IPS-NIHi7 (cell line): Measurements from ENCODE around the gene CHD9.

Experiments
- DNase-seq: peaks from one replicate; pipeline ENCODE4 v3.0.0; 2012; ENCODE audit warnings: mixed read lengths; ENCODE audit errors: extremely low spot score

CHD9 gene

DNA sequence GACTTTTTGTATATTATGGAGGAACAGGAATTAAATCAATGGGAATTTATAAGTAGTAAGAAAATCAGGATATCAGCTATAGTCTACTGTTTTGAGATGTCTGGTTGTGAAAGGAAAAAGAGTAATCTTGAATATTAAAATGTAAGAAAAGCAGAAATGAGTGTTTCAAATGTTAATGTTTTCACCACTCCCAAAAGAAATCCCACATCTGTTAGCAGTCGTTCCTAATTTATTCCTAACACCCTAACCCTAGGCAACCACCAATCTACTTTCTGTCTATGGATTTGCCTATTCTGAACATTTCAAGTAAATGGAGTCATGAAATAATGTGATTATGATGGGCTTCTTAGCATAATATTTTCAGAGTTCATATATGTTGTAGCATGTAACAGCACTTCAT lies 133.0 kb downstream of the CHD9 start:
- DNase-seq: no peak

DNA sequence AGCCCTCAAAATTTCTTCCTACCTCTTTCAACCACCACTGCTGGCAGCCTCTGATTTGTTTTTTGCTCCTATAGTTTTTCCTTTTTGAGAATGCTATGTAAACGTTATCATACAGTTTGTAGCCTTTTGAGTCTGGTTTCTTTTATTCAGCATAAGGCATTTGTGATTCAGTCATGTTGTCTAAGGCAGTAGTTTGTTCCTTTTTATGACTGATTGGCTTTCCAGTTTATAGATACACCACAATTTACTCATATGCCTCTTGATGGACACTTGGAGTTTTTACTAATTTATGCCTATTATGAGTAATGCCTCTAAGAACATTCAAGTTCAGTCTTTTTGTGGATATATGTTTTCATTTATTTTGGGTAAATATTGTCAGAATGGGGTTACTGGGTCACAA lies 136.6 kb downstream of the CHD9 start:
- DNase-seq: no peak

DNA sequence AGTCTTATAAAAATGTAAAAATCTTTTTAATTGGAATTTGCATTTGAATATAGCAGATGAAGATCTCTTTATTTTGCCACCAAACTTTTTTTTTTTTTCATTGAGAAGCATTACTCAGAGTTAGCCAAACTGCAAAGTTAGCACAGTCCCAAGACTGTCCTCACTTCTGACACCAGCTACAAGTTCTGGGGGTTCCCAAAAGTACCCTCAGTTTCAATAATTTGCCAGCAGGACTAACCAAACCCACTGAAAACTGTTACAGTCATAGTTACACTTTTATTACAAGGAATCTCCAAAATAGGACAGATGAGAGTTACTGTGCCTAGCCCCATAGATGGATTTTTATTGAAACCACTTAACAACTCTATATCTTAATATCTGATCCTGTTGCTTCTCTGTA lies 144.1 kb downstream of the CHD9 start:
- no peak for DNase-seq

DNA sequence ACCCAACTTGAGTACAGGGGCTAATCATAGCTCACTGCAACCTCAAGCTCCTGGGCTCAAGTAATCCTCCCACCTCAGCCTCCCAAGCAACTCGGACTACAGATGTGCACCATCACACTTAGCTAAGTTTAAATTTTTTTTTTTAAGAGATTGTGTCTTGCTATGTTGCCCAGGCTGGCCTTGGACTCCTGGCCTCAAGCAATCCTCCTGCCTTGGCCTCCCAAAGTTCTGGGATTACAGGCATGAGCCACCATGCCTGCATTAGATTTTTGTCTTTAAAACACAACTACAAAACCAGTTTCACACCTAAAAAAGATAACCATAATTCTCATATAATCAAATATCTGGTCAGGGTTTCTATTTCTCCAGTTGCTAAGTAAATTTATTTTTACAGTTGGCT lies 147.1 kb downstream of the CHD9 start:
- DNase-seq: no peak

DNA sequence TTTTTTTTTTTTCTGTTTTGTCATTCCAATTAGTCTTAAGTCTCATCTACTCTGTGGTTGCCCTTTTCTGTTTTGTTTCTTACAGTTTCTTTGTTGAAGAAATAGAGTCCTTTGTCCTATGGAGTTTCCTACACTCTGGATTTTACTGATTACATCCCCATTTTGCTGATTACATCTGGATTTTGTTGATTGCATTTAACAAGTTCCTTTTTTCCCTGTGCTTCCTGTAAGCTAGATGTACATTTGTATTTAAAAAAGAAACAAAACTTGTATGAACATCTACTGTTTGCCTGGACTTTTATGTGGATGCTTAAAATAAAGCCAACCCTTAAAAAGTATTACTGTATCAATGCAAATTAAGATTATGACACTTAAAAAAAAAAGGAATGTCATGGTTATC lies 147.6 kb downstream of the CHD9 start:
- DNase-seq: no peak

DNA sequence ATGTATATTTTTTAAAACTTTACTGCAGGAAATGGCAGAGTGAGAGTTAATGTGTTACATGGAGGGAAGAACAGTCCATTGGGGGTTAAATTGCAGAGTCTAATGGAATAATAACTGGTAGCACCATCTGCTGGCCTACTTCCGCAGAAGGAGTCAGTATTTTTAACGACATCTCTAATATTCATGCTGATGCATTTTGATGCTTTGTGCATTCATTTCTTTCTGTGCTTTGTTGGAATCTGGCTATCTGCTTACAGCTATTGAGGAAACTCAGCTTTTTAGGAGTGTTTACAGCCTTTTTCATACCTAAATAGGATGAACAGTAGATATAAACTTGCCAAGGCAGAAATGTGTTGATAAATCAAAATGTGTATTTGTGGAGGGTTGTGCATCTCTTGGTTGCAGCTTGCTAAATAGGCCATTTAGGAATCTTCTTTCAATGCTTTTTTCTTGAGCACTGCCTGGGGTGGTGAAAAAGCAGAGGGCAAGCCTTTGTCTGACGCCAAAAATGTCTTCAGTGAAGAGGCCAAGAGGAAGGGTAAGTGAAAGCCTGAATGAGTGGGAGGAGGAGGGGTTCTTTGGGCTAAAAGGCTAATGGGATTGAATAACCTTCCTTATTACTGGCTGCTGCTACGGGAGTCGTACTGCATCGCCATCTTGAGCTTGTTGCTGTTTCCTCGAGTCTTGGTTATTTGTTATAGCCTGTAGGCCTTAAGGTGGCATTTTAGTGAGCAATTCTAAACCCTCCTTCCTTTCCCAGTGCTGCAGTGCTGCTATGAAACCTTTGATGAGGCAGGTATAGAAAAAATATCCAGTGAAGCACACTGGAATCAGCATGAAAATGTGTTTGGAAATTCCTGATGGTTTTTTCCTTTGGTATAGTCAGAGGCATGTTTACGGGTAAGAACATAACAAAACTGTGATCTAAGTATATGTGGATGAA lies 153.3 kb downstream of the CHD9 start:
- peak; percentile 77 for DNase-seq

DNA sequence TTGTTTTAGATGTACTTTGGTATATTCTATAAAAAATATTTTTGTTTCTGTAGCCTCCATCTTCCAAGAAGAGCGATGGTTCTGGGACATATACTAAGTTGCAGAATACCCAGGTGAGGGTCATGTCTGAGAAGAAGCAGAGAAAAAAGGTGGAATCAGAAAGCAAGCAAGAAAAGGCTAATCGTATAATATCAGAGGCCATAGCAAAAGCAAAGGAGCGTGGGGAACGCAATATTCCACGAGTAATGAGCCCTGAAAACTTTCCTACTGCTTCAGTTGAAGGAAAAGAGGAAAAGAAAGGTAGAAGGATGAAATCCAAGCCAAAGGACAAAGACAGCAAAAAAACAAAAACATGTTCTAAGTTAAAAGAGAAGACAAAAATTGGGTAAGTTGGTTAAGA lies 154.6 kb downstream of the CHD9 start:
- no peak for DNase-seq

DNA sequence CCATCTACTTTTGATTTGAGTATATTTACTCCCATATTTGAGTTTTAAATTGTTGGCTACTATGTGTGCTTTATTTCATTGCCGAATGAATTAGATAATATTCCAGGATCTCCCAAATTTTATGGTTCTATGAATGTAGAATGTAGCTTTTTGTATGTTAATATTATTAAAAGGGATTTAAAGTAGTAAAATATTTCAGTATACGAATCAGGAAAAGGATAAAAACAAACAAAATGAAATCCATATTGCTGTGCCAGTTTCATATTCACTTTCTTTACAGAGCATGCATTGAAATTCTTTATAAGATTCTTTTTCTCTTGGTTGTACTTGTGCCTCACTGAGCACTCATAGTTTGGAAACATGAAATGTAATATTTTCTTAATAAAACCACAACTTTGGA lies 155.1 kb downstream of the CHD9 start:
- DNase-seq: no peak

DNA sequence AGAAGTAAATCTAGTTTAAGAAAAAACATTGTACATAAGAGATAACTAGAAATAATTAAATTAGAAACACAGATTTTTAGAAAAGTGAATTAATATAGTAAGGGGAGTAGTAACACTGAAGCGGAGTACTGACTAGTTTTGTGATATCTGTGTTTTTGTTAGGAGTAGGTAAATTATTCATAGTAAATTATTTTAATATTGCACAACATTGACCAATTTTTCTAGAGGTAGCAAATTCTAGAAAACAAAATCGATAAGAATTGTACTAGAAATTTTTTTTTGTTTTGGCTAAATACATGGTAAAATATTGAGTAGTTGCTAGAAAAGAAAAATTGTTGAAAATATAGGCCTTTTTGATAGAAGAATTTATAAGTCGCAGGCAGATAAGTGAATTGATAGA lies 156.5 kb downstream of the CHD9 start:
- no peak for DNase-seq

DNA sequence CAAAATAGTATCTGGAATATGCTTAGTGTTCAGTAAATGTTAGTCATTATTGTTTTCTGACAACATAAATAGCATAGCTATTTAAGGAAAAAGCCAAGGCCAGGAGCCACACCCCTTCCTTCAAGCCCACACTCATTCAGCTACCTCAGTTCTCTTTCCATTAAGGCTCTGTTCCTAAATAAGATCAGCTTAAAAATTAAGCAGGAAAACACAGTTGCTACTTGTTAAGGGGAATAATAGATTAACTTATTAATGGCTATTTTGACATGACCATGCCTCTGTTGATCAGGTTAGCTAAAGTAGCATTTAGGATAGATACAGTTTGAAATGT lies 158.1 kb downstream of the CHD9 start:
- DNase-seq: no peak

DNA sequence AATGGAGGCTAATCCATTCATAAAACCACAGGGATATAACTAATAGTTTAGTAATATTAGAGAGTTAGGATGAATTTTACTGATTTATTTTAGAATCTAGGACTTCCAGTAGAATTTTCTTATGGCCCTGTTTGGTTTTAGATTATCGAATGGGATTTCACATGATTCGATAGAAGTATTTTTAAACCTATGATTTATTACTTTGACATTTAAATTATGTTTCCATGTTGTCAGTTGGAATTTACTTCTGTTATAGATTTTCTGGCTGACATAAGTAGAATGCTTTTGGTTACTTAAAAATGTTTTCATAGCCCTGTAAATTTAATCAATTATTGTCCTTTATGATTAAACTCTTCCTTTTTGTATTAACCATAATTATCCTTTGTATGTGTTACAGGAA lies 158.8 kb downstream of the CHD9 start:
- no peak for DNase-seq

DNA sequence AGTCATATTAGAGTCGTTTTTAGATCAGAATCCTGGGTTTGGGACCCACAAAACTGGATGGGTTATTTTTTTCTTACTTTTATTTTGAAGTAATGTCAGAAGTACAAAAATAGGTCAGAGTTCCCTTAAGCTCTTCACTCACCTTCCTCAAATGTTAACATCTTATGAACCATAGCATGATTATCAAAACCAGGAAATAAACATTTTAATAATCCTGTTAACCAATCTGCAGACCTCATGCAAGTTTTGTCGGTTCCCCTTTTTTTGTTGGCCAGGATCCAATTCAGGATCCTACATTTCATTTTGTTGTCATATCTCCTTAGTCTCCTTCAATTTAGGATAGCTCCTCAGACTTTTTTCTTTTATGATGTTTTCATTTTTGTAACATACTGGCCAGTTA lies 162.0 kb downstream of the CHD9 start:
- no peak for DNase-seq

DNA sequence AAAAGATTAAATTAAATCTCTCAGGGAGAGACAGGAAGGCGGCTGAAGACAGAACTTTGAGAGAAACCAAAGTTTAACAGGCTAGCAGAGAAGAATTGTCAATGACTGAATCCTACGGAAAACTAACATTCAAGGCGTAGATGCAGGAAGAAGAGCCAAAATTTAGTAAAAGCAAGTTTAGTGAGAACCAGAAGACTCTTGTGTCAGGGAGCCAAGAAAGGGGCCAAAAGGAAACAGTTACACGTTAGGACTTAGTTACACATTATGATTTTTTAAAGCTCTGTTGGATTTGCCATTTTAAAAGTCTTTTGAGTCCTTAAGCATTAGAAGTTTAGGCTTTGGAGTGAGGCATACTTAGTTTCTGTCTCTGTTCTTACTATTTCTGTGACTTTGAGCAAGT lies 164.6 kb downstream of the CHD9 start:
- no peak for DNase-seq

DNA sequence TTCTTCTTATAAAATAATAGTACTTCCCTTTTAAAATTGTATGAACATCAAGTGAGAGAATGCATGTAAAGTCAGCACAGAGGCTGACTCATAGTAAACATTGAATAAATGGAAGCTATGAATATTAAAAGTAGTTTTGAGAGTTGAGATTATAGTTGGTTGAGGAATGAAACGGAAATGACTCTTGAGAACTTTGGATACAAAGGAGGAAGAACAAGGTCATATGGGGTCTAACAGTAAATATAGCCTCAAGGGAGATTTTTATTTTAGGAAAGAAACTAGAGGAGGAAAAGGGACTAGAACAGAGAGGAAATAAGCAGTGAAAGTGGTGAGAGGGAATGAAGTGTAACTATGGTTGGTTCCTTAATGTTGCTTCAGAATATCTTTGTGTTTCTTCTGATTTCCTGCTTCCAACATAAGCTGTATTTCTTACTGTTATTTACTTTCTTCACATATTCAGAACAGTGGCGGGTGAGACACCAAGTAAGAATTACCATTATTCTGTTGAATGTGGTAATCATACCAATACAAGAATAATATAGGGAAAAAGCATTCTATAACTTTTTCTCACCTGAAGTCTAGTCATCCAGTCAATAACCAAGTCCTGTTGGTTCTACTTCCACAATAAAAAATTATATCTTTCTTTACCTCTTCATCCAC lies 165.1 kb downstream of the CHD9 start:
- DNase-seq: no peak

DNA sequence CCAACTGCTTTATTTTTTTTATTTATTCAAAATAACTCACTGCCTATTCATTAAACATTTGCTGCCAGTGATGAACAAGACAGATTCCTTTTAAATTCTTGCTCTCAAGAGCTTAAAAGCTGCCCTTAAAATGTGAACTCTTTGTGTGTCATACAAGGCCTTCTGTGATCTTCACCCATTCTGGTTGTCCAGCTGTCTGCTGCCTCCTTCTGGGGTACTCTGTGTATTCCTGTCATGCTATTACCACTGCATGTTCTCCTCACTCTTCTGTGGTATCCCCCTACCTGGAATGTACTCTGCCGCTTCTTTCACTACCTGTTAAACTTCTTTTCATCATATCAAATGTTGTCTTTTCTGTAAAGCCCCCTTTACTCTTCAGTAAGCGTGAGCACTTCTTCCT lies 165.8 kb downstream of the CHD9 start:
- DNase-seq: peak; percentile 24

DNA sequence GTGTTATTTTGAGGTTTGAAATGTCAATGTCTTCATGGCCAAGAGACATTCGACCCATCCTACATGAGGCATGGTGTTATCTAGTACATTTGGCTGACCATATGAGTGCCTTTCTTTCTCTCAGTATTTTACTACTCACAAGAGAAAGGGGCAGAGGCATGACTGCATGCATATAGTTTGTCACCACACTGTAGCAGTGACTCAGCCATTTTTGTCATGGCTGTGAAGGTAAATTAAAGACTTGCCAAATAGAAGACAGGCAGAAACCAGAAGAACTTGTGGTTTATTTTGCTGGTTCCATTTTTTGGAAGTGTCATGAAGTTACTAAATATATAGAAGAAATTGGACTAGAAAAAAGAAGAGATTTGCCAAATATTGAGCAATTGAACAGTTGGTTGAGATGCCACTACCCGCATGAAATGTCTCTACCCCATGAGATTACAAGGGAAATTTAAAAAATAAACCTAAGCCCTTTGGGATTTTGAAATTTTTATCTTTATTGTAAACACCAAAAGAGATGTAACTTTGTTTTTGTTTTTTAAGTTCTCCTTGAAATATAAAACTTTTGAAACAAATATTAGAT lies 170.3 kb downstream of the CHD9 start:
- DNase-seq: no peak

DNA sequence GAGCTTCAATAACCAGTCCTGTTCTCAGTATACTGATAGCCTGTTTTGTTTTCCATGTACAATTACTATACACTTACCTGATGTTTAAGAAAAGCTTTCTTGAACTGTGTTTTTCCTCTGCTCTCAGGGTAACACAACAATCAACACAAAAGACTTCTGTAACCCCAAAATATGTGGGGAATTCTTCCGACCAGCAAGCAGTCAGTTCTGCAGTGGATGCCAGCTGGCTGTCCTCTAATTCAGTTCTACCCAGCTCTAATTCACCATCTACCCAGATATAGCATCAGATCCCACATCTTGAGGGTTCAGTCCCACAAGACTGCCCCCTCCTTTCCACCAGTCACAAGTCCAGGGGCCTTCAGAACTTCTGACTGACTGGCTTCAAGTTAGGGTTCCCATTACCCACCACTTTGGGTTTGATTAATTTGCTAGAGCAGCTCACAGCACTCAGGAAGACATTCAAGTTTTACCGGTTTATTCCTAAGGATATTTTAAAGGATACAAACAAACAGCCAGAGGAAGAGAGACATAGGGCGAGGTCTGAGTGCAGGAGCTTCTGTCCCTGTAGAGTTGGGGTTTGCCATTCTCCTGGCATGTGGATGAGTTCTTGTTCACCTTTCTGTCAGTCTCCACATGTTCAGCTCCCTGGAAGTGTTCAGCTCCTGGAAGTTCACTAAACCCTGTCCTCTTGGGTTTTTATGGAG lies 178.2 kb downstream of the CHD9 start:
- DNase-seq: no peak

DNA sequence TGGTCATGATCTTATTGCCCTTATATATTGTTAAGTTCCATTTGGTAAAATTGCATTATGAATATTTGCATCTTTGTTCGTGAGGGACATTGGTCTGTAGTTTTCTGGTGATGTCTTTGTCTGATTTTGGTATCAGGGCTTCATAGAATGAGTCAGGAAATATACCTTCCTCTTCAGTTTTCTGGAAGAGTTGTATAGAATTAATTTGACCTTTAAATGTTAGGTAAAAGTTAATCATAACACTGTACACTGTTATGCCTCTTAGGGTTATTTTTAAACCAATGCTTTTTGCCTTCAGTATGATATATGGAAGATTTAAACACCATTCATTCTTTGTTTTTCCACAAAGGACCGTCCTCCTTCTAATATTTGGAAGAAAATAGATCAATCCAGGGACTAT lies 180.0 kb downstream of the CHD9 start:
- DNase-seq: no peak

DNA sequence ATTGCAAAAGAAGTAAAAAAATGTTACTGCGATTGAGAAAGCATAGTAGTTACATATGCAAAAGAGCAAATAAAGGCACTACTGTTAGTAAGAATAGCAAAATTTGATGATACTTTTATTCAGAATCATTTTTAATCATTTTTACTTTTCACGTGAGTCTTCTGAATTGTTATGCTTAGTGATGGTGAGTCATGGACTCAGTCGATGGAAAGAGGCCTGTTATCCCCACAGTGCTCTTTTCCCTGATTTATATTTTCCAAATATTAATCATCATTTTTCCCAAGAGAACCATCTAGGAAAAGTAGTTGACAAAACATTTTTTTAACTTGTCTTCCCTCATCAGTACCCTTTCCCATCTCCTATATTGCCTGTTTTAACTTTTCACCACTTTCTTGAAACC lies 181.1 kb downstream of the CHD9 start:
- no peak for DNase-seq

DNA sequence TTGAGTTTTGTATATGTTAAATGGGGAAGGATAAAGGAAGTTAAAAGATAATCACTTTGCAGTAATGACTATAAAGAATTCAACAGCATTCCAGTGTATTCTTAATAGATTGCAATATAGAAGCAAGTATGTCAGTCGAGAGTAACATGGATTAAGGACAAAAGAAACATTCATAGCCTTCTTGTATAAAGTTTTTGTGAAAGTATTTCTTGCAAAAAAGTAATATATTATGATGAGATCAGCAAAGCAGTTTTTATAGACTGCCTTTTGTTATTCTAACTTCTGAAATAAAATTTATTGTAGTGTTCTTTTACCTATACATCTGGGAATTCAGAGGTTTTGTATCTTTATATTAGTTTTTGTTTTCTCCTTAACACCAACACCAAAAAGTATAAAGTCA lies 194.5 kb downstream of the CHD9 start:
- DNase-seq: no peak

DNA sequence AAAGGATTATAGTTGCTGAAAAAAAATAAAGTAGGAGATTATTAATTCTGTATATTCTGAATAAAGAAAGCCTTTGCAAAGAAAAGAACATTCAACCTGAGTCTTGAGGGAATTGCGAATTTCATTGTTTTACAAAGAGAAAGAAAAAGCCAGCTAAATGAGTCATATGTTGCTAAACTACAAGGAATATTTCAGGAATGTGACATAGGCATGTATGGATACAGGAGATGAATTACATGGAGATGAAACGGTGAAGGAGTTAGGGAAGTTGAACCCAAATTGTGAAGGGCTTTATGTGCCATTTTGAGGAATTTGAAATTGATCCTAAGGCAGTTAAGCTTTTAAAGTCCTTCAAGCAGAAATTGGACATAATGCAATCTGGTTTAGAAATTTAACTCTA lies 202.2 kb downstream of the CHD9 start:
- no peak for DNase-seq

DNA sequence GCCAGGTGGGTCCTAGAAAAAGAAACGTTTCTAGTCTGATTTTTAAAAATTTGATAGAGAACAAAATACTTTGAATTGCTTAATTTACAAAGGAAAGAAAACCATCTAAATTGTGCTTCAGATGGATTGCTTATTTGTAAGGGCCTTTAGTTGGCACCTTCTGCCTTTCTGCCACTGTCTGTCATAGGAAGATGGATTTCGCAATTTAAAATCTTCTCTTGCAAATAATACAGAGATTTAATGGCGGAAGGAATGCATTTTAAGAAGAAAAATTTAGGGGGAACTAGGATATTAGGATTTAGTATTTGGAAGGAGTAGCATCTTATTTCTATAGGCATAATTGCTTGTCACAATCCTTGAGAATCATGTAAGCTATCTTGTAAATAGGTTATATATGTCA lies 204.0 kb downstream of the CHD9 start:
- DNase-seq: no peak

DNA sequence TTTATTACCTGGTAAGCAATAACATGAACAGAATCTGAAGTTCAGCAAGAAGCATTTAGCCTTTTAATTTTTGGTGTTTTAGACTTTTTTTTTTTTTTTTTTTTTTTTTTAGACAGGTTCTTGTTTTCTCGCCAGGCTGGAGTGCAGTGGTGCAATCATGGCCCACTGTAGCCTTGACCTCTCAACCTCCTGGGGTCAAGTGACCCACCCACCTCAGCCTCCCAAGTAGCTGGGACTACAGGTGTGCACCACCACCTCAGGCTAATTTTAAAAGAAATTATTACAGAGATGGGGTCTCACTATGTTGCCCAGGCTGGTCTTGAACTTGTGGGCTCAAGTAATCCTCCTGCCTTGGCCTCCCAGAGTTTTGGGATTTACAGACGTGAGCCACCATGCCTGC lies 206.5 kb downstream of the CHD9 start:
- DNase-seq: no peak
